Measurements from ENCODE around the gene FOXP4.

- no peak for TF ChIP-seq MXI1 (IDR thresholded peaks at IDR 0.05; ENCODE audit: borderline replicate concordance, low read depth, low read length)
- no peak for TF ChIP-seq CTCF (CRISPR knock-in tag; IDR thresholded peaks at IDR 0.05)
- no peak for TF ChIP-seq ZNF747 (CRISPR knock-in tag; IDR thresholded peaks at IDR 0.05; ENCODE audit: borderline replicate concordance)
- TF ChIP-seq TBL1XR1 (IDR thresholded peaks at IDR 0.05; ENCODE audit: borderline replicate concordance, low read length, partially characterized antibody), result no peak
- no peak for TF ChIP-seq POLR2A (IDR thresholded peaks at IDR 0.05; ENCODE audit: insufficient read depth in 1 of 2, low read depth in 2 of 2, low read length in 2 of 2)
- no peak for TF ChIP-seq IKZF1 (IDR thresholded peaks at IDR 0.05)
- no peak for TF ChIP-seq USF2 (IDR thresholded peaks at IDR 0.05; ENCODE audit: low read depth, low read length)
- no peak for TF ChIP-seq USF2 (CRISPR knock-in tag; IDR thresholded peaks at IDR 0.05; ENCODE audit: borderline replicate concordance)
Measured at GRCh38 chr6:41530476-41530875, 15.7 kb upstream of the FOXP4 start.

Data from HepG2 (cell line).